ENCODE results near the gene RPRD1B. TPM values are rescaled to one million over a fixed set of nuclear protein-coding genes. Genes with fewer than 3 reads are reported as not detected.

The RPRD1B gene
- total and polyA plus RNA-seq, 3 donors from 2014 or later: 30.4 to 50.5 (median 41.9) TPM

DNA sequence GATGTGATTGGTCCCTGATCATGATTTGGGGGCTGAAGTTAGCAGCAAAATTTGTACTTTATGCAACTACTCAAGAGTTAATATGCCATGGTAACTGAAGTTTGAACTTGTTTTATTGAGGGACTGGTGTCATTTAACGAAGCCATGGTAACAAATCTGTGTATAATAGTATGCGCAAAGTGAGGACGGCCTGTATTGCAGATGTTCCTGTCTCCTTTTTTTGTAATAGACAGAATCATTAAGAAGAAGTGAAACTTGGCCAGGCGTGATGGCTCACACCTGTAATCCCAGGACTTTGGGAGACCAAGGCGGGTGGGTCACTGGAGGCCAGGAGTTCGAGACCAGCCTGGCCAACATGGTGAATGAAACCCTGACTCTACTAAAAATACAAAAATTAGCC, 22.3 kb downstream of the RPRD1B start:
- H3K27me3 ChIP-seq: no peaks in the 10 kb centered on the region
- no peak overlapping the region for H3K4me3 ChIP-seq
- intact Hi-C loops (cut with DNase I; ENCODE audit: low total_unique reads): no loop called here
- H3K27ac ChIP-seq: no peak overlapping the region
- no peaks in the 10 kb centered on the region for H3K9me3 ChIP-seq
- WGBS, 2 donors: 88 to 89% methylated on average over 6 of the region's 6 CpGs
- H3K36me3 ChIP-seq (ENCODE audit: low read depth, missing control alignments): no peaks in the 10 kb centered on the region
- peaks cover 5% of the 10 kb centered on the region for H3K4me1 ChIP-seq
- TF ChIP-seq POLR2A (IDR thresholded peaks at IDR 0.05): no peak
- TF ChIP-seq, protein P1, sequence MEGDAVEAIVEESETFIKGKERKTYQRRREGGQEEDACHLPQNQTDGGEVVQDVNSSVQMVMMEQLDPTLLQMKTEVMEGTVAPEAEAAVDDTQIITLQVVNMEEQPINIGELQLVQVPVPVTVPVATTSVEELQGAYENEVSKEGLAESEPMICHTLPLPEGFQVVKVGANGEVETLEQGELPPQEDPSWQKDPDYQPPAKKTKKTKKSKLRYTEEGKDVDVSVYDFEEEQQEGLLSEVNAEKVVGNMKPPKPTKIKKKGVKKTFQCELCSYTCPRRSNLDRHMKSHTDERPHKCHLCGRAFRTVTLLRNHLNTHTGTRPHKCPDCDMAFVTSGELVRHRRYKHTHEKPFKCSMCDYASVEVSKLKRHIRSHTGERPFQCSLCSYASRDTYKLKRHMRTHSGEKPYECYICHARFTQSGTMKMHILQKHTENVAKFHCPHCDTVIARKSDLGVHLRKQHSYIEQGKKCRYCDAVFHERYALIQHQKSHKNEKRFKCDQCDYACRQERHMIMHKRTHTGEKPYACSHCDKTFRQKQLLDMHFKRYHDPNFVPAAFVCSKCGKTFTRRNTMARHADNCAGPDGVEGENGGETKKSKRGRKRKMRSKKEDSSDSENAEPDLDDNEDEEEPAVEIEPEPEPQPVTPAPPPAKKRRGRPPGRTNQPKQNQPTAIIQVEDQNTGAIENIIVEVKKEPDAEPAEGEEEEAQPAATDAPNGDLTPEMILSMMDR (IDR thresholded peaks at IDR 0.05): no peak
- no peak for DNase-seq

DNA sequence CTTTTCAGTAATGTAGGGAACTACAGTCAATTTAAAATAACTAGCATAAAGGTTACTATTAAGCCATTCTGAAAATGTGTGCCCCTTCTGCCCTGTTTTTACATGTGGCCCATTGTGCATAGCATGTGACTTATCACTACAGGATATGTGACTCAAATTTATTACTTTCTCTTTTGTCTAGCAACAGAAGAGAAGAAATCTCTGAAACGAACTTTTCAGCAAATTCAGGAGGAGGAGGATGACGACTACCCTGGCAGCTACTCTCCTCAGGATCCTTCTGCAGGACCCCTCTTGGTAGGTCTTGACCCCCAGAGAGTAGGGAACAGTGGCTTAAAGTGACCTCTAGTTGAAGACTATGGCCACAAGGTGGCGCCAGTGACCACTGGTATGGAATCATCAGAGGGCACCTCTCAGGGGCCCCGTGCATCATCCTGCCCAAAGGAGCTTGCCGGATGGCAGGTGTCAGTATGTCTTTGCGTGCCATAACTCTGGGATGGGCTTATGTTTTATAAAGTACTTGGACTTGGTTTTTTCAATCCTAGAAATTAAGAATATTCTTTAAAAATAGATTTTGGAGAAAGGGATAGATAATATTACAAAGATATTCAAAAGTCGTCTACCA, 23.9 kb downstream of the RPRD1B start:
- H3K27ac ChIP-seq: no peak overlapping the region

DNA sequence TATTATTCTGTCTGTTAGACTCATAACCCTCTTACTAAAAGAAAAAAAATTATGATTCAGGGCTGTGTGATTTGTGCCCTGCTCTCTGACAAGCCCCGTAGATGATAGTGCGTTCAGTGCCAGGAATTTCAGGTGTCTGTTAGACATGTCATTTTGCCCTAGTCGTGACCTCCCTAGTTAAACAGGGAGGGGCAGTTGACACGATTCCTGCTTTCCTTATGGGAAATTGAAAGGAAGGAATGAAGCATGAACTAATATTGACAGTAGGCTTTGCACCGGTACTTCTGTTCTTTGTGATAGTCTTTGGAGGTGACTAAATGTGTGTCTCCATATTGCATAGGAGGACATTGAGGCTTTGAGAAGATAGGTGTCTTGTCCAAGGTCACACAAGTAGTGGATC, 26.3 kb downstream of the RPRD1B start:
- TF ChIP-seq POLR2A (IDR thresholded peaks at IDR 0.05): no peak
- TF ChIP-seq, protein P1 (IDR thresholded peaks at IDR 0.05): no peak
- intact Hi-C loops (cut with DNase I; ENCODE audit: low total_unique reads): loop anchor here (10.0 kb wide), 2 partner anchors 105 to 165 kb away; partner anchors contain the start of gene TGM2
- 93 to 95% methylated on average over 5 of the region's 5 CpGs for whole genome bisulfite sequencing, 2 donors

More for the DNA sequence above, 23.9 kb downstream of the RPRD1B start:
- Histone ChIP-seq H3K36me3 (ENCODE audit: low read depth, missing control alignments) (no peaks in the 10 kb centered on the region), H3K27me3 (no peaks in the 10 kb centered on the region), H3K4me1 (peaks cover 5% of the 10 kb centered on the region), H3K4me3 (no peak overlapping the region), H3K9me3 (no peaks in the 10 kb centered on the region)
- intact Hi-C loops (cut with DNase I; ENCODE audit: low total_unique reads): no loop called here
- 39 to 51% methylated on average over 7 of the region's 7 CpGs for WGBS, 2 donors
- DNase-seq: peak; percentile 94
- TF ChIP-seq, protein P1 (IDR thresholded peaks at IDR 0.05): peak; percentile 65 to 89 (median 72)
- TF ChIP-seq POLR2A (IDR thresholded peaks at IDR 0.05): no peak

DNA sequence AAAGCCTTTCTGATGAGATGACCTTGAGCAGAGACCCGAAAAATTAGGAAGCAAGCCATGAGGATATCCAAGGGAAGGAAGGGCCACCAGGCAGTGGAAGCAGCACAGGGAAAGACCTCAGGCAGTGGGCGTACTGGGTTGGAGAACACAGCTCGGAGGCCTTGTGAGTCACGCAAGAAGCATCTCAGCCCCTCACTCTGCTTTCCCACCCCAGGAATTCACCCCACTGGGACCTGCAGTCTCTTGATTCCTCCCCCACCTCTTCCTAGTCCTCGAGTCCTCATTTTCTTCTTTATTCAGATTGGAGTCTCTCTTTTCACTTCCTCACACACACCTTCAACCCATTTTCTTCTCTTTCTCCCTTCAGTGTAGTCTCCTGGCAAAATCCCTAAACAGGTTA, 27.0 kb downstream of the RPRD1B start:
- no peaks in the 10 kb centered on the region for H3K36me3 ChIP-seq (ENCODE audit: low read depth, missing control alignments)
- H3K4me3 ChIP-seq: no peak overlapping the region
- H3K27me3 ChIP-seq: no peaks in the 10 kb centered on the region
- H3K27ac ChIP-seq: no peak overlapping the region
- no peaks in the 10 kb centered on the region for H3K9me3 ChIP-seq
- H3K4me1 ChIP-seq: no peaks in the 10 kb centered on the region
- TF ChIP-seq, protein P1 (IDR thresholded peaks at IDR 0.05): no peak
- no peak for TF ChIP-seq POLR2A (IDR thresholded peaks at IDR 0.05)
- 73 to 74% methylated on average over 5 of the region's 5 CpGs for WGBS, 2 donors
- DNase-seq: no peak
- intact Hi-C loops (cut with DNase I; ENCODE audit: low total_unique reads): loop anchor here (10.0 kb wide), 2 partner anchors 104 to 164 kb away; partner anchors contain the start of gene TGM2

More for the DNA sequence above, 26.3 kb downstream of the RPRD1B start:
- Histone ChIP-seq H3K9me3 (no peaks in the 10 kb centered on the region), H3K4me3 (no peak overlapping the region), H3K4me1 (no peaks in the 10 kb centered on the region), H3K27ac (no peak overlapping the region), H3K27me3 (no peaks in the 10 kb centered on the region), H3K36me3 (ENCODE audit: low read depth, missing control alignments) (no peaks in the 10 kb centered on the region)
- no peak for DNase-seq

DNA sequence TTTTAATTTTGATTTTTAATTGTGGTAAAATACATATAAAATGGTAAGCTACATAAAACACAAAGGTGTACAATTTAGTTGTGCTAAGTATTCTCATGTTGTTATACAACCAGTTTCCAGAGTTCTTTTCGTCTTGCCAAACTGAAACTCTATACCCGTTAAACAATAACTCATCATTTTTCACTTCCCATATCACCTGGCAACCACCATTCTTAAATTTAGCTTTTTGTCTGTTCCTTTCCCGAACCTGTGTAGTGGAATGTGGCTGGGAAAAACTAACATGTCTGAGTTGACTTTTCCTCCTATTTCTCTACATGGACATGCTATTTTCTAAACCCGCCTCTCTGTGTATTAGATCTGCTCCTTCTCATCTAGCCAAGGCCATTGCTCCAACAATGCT, 27.6 kb downstream of the RPRD1B start:
- Histone ChIP-seq H3K27me3 (no peaks in the 10 kb centered on the region), H3K27ac (no peak overlapping the region), H3K36me3 (ENCODE audit: low read depth, missing control alignments) (no peaks in the 10 kb centered on the region), H3K9me3 (no peaks in the 10 kb centered on the region), H3K4me1 (no peaks in the 10 kb centered on the region), H3K4me3 (no peak overlapping the region)
- TF ChIP-seq POLR2A (IDR thresholded peaks at IDR 0.05): no peak
- TF ChIP-seq, protein P1 (IDR thresholded peaks at IDR 0.05): no peak
- intact Hi-C loops (cut with DNase I; ENCODE audit: low total_unique reads): loop anchor here (10.0 kb wide), 2 partner anchors 104 to 164 kb away; partner anchors contain the start of gene TGM2
- WGBS, 2 donors: 78 to 80% methylated on average over 4 of the region's 4 CpGs
- no peak for DNase-seq
